ENCODE data around the gene DUSP28. TPM values are rescaled to one million over a fixed set of nuclear protein-coding genes. Genes with fewer than 3 reads are reported as not detected.
A peak's percentile ranks its signal among the peaks of the same experiment; 100 is the strongest.

The DUSP28 gene
- total RNA-seq, 1 experiment from 2014 or later: 2.2 TPM

- POLR2A ChIA-PET: no interaction called here
- no peaks in the 10 kb centered on the region for H3K27me3 Mint-ChIP-seq (ENCODE audit: insufficient read depth, unreplicated experiment)
These were observed 38.3 kb downstream of the DUSP28 start for GRCh38 chr2:240598311-240598911.

GRCh38 chr2:240599141-240599583, 39.0 kb downstream of the DUSP28 start:
- ChIA-PET POLR2A (no interaction called here), CTCF (no interaction called here)
- Histone ChIP-seq H3K9me3 (no peaks in the 10 kb centered on the region), H3K4me1 (no peaks in the 10 kb centered on the region), H3K27me3 (replicated peaks; ENCODE audit: control insufficient read depth, insufficient read depth, low read length) (no peaks in the 10 kb centered on the region), H3K4me3 (ENCODE audit: low read depth, low read length) (no peak overlapping the region), H3K36me3 (ENCODE audit: control insufficient read depth, insufficient read depth, low read length) (no peaks in the 10 kb centered on the region; the same call in 1 of the 2 replicates)
- no peaks in the 10 kb centered on the region for H3K4me1 Mint-ChIP-seq (ENCODE audit: low read depth, unreplicated experiment)
- no peak for TF ChIP-seq CTCF (IDR thresholded peaks at IDR 0.05; ENCODE audit: insufficient read depth in 1 of 2, low read depth in 1 of 2, low read length in 1 of 2, severe bottlenecking in 1 of 2, unreplicated experiment in 1 of 2)
- H3K27ac Mint-ChIP-seq (ENCODE audit: unreplicated experiment): no peak overlapping the region
- intact Hi-C loops (cut with micrococcal nuclease; ENCODE audit: unreplicated experiment): no loop called here
- H3K9me3 Mint-ChIP-seq (ENCODE audit: unreplicated experiment): no peaks in the 10 kb centered on the region
- BruUV-seq (replicated peaks): no TSS peak
- H3K4me3 Mint-ChIP-seq (ENCODE audit: unreplicated experiment): no peak overlapping the region
- peak in 1 of 2 experiments; percentile 6 for DNase-seq
- no peaks in the 10 kb centered on the region for H3K27me3 Mint-ChIP-seq (ENCODE audit: insufficient read depth, unreplicated experiment)
- H3K36me3 Mint-ChIP-seq (ENCODE audit: insufficient read depth, unreplicated experiment): no peaks in the 10 kb centered on the region

More at GRCh38 chr2:240598311-240598911, 38.3 kb downstream of the DUSP28 start:
- Histone ChIP-seq H3K36me3 (ENCODE audit: control insufficient read depth, insufficient read depth, low read length) (no peaks in the 10 kb centered on the region; the same call in 1 of the 2 replicates), H3K9me3 (no peaks in the 10 kb centered on the region), H3K4me1 (no peaks in the 10 kb centered on the region), H3K27me3 (replicated peaks; ENCODE audit: control insufficient read depth, insufficient read depth, low read length) (no peaks in the 10 kb centered on the region), H3K4me3 (ENCODE audit: low read depth, low read length) (no peak overlapping the region)
- no peak for TF ChIP-seq CTCF (IDR thresholded peaks at IDR 0.05; ENCODE audit: insufficient read depth in 1 of 2, low read depth in 1 of 2, low read length in 1 of 2, severe bottlenecking in 1 of 2, unreplicated experiment in 1 of 2)
- H3K4me3 Mint-ChIP-seq (ENCODE audit: unreplicated experiment): no peak overlapping the region
- H3K36me3 Mint-ChIP-seq (ENCODE audit: insufficient read depth, unreplicated experiment): no peaks in the 10 kb centered on the region
- intact Hi-C loops (cut with micrococcal nuclease; ENCODE audit: unreplicated experiment): no loop called here
- no peaks in the 10 kb centered on the region for H3K4me1 Mint-ChIP-seq (ENCODE audit: low read depth, unreplicated experiment)
- CTCF ChIA-PET: no interaction called here
- no peaks in the 10 kb centered on the region for H3K9me3 Mint-ChIP-seq (ENCODE audit: unreplicated experiment)
- BruUV-seq (replicated peaks): no TSS peak
- DNase-seq: peak in 1 of 2 experiments; percentile 25
- no peak overlapping the region for H3K27ac Mint-ChIP-seq (ENCODE audit: unreplicated experiment)

- no peak for TF ChIP-seq CTCF (IDR thresholded peaks at IDR 0.05; ENCODE audit: insufficient read depth in 1 of 2, low read depth in 1 of 2, low read length in 1 of 2, severe bottlenecking in 1 of 2, unreplicated experiment in 1 of 2)
- no peak overlapping the region for H3K4me3 ChIP-seq (ENCODE audit: low read depth, low read length)
- no peaks in the 10 kb centered on the region for H3K9me3 ChIP-seq
- Mint-ChIP-seq H3K36me3 (ENCODE audit: insufficient read depth, unreplicated experiment) (no peaks in the 10 kb centered on the region), H3K4me1 (ENCODE audit: low read depth, unreplicated experiment) (no peaks in the 10 kb centered on the region), H3K9me3 (ENCODE audit: unreplicated experiment) (no peaks in the 10 kb centered on the region), H3K27me3 (ENCODE audit: insufficient read depth, unreplicated experiment) (no peaks in the 10 kb centered on the region), H3K4me3 (ENCODE audit: unreplicated experiment) (no peak overlapping the region), H3K27ac (ENCODE audit: unreplicated experiment) (no peak overlapping the region)
- no peaks in the 10 kb centered on the region for H3K4me1 ChIP-seq
- no peaks in the 10 kb centered on the region for H3K27me3 ChIP-seq (replicated peaks; ENCODE audit: control insufficient read depth, insufficient read depth, low read length)
- peak in 1 of 2 experiments; percentile 19 for DNase-seq
- CTCF ChIA-PET: no interaction called here
- no peaks in the 10 kb centered on the region; the same call in 1 of the 2 replicates for H3K36me3 ChIP-seq (ENCODE audit: control insufficient read depth, insufficient read depth, low read length)
- BruUV-seq (replicated peaks): no TSS peak
- POLR2A ChIA-PET: no interaction called here
- intact Hi-C loops (cut with micrococcal nuclease; ENCODE audit: unreplicated experiment): no loop called here
These were observed 40.3 kb downstream of the DUSP28 start for GRCh38 chr2:240600451-240600961.
